Activated naive CD8-positive, alpha-beta T cell treated with anti-CD3 and anti-CD28 coated beads for 36 hours (primary cell): ENCODE measurements around the gene KCTD16. TPM values are rescaled to one million over a fixed set of nuclear protein-coding genes. Genes with fewer than 3 reads are reported as not detected.

ENCODE experiments used
- DNase-seq: peaks from one replicate; pipeline ENCODE4 v3.0.0; 2021
- H3K27ac Mint-ChIP-seq: one replicate; pipeline ENCODE4 v1.8.0; 2022; ENCODE audit warnings: mild to moderate bottlenecking, moderate library complexity, mixed read lengths
- H3K27me3 Mint-ChIP-seq: one replicate; pipeline ENCODE4 v1.8.0; 2022; ENCODE audit warnings: mild to moderate bottlenecking, mixed read lengths
- H3K36me3 Mint-ChIP-seq: one replicate; pipeline ENCODE4 v1.8.0; 2021; ENCODE audit warnings: mild to moderate bottlenecking, mixed read lengths
- H3K4me1 Mint-ChIP-seq: one replicate; pipeline ENCODE4 v1.8.0; 2021; ENCODE audit warnings: mixed read lengths
- H3K4me3 Mint-ChIP-seq: one replicate; pipeline ENCODE4 v1.8.0; 2022; ENCODE audit warnings: mild to moderate bottlenecking, moderate library complexity, mixed read lengths
- H3K9me3 Mint-ChIP-seq: one replicate; pipeline ENCODE4 v1.8.0; 2022; ENCODE audit warnings: mixed read lengths
- total RNA-seq, 2 experiments: library from RNA; stranded (reverse); gene quantifications; one replicate each; pipeline ENCODE4 v1.2.3, GENCODE V29; 2021

Gene KCTD16
- total RNA-seq, 2 experiments from 2014 or later: 0.16 to 0.31 TPM

GRCh38 chr5:144142139-144142823, 28.4 kb upstream of the KCTD16 start:
- no peaks in the 10 kb centered on the region for H3K36me3 Mint-ChIP-seq
- H3K27ac Mint-ChIP-seq: no peak overlapping the region

GRCh38 chr5:144142824-144143162, 27.9 kb upstream of the KCTD16 start:
- Mint-ChIP-seq H3K4me1 (peaks cover 2% of the 10 kb centered on the region), H3K36me3 (no peaks in the 10 kb centered on the region), H3K4me3 (no peak overlapping the region), H3K27me3 (peaks cover 4% of the 10 kb centered on the region), H3K9me3 (no peaks in the 10 kb centered on the region), H3K27ac (no peak overlapping the region)
- no peak for DNase-seq

More at GRCh38 chr5:144142139-144142823, 28.4 kb upstream of the KCTD16 start:
- H3K27me3 Mint-ChIP-seq: peaks cover 9% of the 10 kb centered on the region
- no peak for DNase-seq
- H3K9me3 Mint-ChIP-seq: no peaks in the 10 kb centered on the region
- H3K4me1 Mint-ChIP-seq: peaks cover 2% of the 10 kb centered on the region
- H3K4me3 Mint-ChIP-seq: no peak overlapping the region

GRCh38 chr5:144143625-144144024, 27.0 kb upstream of the KCTD16 start:
- Mint-ChIP-seq H3K36me3 (no peaks in the 10 kb centered on the region), H3K27me3 (peaks cover 4% of the 10 kb centered on the region), H3K4me1 (peaks cover 2% of the 10 kb centered on the region), H3K9me3 (no peaks in the 10 kb centered on the region), H3K27ac (no peak overlapping the region), H3K4me3 (no peak overlapping the region)
- no peak for DNase-seq

GRCh38 chr5:144144956-144145751, 25.5 kb upstream of the KCTD16 start:
- Mint-ChIP-seq H3K9me3 (no peaks in the 10 kb centered on the region), H3K36me3 (no peaks in the 10 kb centered on the region), H3K27me3 (peaks cover 4% of the 10 kb centered on the region), H3K4me3 (no peak overlapping the region), H3K27ac (no peak overlapping the region), H3K4me1 (peaks cover 2% of the 10 kb centered on the region)
- no peak for DNase-seq

GRCh38 chr5:144151026-144151425, 19.6 kb upstream of the KCTD16 start:
- Mint-ChIP-seq H3K4me1 (no peaks in the 10 kb centered on the region), H3K36me3 (no peaks in the 10 kb centered on the region), H3K27me3 (no peaks in the 10 kb centered on the region), H3K9me3 (no peaks in the 10 kb centered on the region), H3K27ac (no peak overlapping the region), H3K4me3 (no peak overlapping the region)
- no peak for DNase-seq

- no peak overlapping the region for H3K4me3 Mint-ChIP-seq
- H3K27me3 Mint-ChIP-seq: no peaks in the 10 kb centered on the region
- no peaks in the 10 kb centered on the region for H3K9me3 Mint-ChIP-seq
- no peak for DNase-seq
- no peak overlapping the region for H3K27ac Mint-ChIP-seq
- H3K36me3 Mint-ChIP-seq: peaks cover 8% of the 10 kb centered on the region
- peaks cover 3% of the 10 kb centered on the region for H3K4me1 Mint-ChIP-seq
These were observed 13.9 kb upstream of the KCTD16 start for GRCh38 chr5:144156767-144157171.

GRCh38 chr5:144162686-144163085, 8.0 kb upstream of the KCTD16 start:
- peaks cover 15% of the 10 kb centered on the region for H3K36me3 Mint-ChIP-seq
- no peaks in the 10 kb centered on the region for H3K9me3 Mint-ChIP-seq
- no peak overlapping the region for H3K4me3 Mint-ChIP-seq
- H3K4me1 Mint-ChIP-seq: peaks cover 11% of the 10 kb centered on the region
- H3K27me3 Mint-ChIP-seq: no peaks in the 10 kb centered on the region
- H3K27ac Mint-ChIP-seq: no peak overlapping the region
- DNase-seq: no peak

GRCh38 chr5:144166696-144167095, 4.0 kb upstream of the KCTD16 start:
- H3K27ac Mint-ChIP-seq: no peak overlapping the region
- H3K36me3 Mint-ChIP-seq: peaks cover 13% of the 10 kb centered on the region
- peaks cover 1% of the 10 kb centered on the region for H3K9me3 Mint-ChIP-seq
- H3K4me3 Mint-ChIP-seq: no peak overlapping the region
- H3K27me3 Mint-ChIP-seq: no peaks in the 10 kb centered on the region
- H3K4me1 Mint-ChIP-seq: peaks cover 35% of the 10 kb centered on the region
- no peak for DNase-seq

GRCh38 chr5:144167998-144168397, 2.7 kb upstream of the KCTD16 start:
- peaks cover 35% of the 10 kb centered on the region for H3K4me1 Mint-ChIP-seq
- H3K27me3 Mint-ChIP-seq: no peaks in the 10 kb centered on the region
- peaks cover 9% of the 10 kb centered on the region for H3K36me3 Mint-ChIP-seq
- peaks cover 1% of the 10 kb centered on the region for H3K9me3 Mint-ChIP-seq
- no peak for DNase-seq
- H3K4me3 Mint-ChIP-seq: no peak overlapping the region
- no peak overlapping the region for H3K27ac Mint-ChIP-seq

GRCh38 chr5:144169904-144170275, 783 bp upstream of the KCTD16 start:
- H3K4me1 Mint-ChIP-seq: peaks cover 35% of the 10 kb centered on the region
- DNase-seq: no peak
- peak overlapping the region; percentile 79 for H3K27ac Mint-ChIP-seq
- H3K4me3 Mint-ChIP-seq: peak overlapping the region; percentile 92
- no peaks in the 10 kb centered on the region for H3K27me3 Mint-ChIP-seq
- peaks cover 1% of the 10 kb centered on the region for H3K9me3 Mint-ChIP-seq
- H3K36me3 Mint-ChIP-seq: peaks cover 6% of the 10 kb centered on the region

- Mint-ChIP-seq H3K27me3 (no peaks in the 10 kb centered on the region), H3K36me3 (peaks cover 2% of the 10 kb centered on the region), H3K4me1 (peaks cover 22% of the 10 kb centered on the region), H3K9me3 (peaks cover 1% of the 10 kb centered on the region), H3K27ac (no peak overlapping the region), H3K4me3 (no peak overlapping the region)
- no peak for DNase-seq
These were observed 3.1 kb downstream of the KCTD16 start for GRCh38 chr5:144173766-144174165.

- Mint-ChIP-seq H3K9me3 (no peaks in the 10 kb centered on the region), H3K4me1 (peaks cover 7% of the 10 kb centered on the region), H3K27me3 (no peaks in the 10 kb centered on the region), H3K27ac (no peak overlapping the region), H3K4me3 (no peak overlapping the region), H3K36me3 (no peaks in the 10 kb centered on the region)
- no peak for DNase-seq
These were observed 6.9 kb downstream of the KCTD16 start for GRCh38 chr5:144177548-144177947.

- no peaks in the 10 kb centered on the region for H3K36me3 Mint-ChIP-seq
- H3K9me3 Mint-ChIP-seq: no peaks in the 10 kb centered on the region
- peaks cover 12% of the 10 kb centered on the region for H3K4me1 Mint-ChIP-seq
- no peak overlapping the region for H3K4me3 Mint-ChIP-seq
- H3K27ac Mint-ChIP-seq: no peak overlapping the region
- no peak for DNase-seq
- H3K27me3 Mint-ChIP-seq: no peaks in the 10 kb centered on the region
These were observed 8.6 kb downstream of the KCTD16 start for GRCh38 chr5:144179226-144179625.

GRCh38 chr5:144183254-144183889, 12.7 kb downstream of the KCTD16 start:
- DNase-seq: no peak
- Mint-ChIP-seq H3K4me3 (no peak overlapping the region), H3K36me3 (peaks cover under 1% of the 10 kb centered on the region), H3K27me3 (no peaks in the 10 kb centered on the region), H3K27ac (no peak overlapping the region), H3K4me1 (peaks cover 44% of the 10 kb centered on the region), H3K9me3 (no peaks in the 10 kb centered on the region)

GRCh38 chr5:144187699-144188294, 17.1 kb downstream of the KCTD16 start:
- Mint-ChIP-seq H3K27ac (no peak overlapping the region), H3K9me3 (no peaks in the 10 kb centered on the region), H3K4me3 (no peak overlapping the region), H3K4me1 (peaks cover 69% of the 10 kb centered on the region), H3K27me3 (no peaks in the 10 kb centered on the region), H3K36me3 (peaks cover 9% of the 10 kb centered on the region)
- peak; percentile 67 for DNase-seq
